Fibroblast of the aortic adventitia (primary cell): Measurements from ENCODE around the gene ZNF335. TPM values are rescaled to one million over a fixed set of nuclear protein-coding genes. Genes with fewer than 3 reads are reported as not detected.

Experiments used
- DNase-seq: peaks from one replicate; pipeline ENCODE4 v3.0.0-alpha.2; 2010; ENCODE audit warnings: low read depth
- H3K4me3 ChIP-seq: 2 replicates; pipeline ENCODE4 v1.5.1; 2011; ENCODE audit warnings: low read depth, mild to moderate bottlenecking, control low read depth, low read length, moderate library complexity
- CTCF ChIP-seq: IDR thresholded peaks from 2 replicates; pipeline ENCODE4 v1.5.1; 2011; ENCODE audit warnings: mild to moderate bottlenecking, low read length, control low read depth, inconsistent platforms; ENCODE audit not compliant: insufficient read depth
- total RNA-seq: library from RNA; depleted of rRNA; stranded (reverse); fragments of >200 nt; gene quantifications from 2 replicates; pipeline ENCODE4 v1.2.3, GENCODE V29; 2012; ENCODE audit warnings: low replicate concordance

Gene ZNF335
- total RNA-seq, 1 donor, result 18.2 TPM

- H3K4me3 ChIP-seq, result no peak overlapping the region
- TF ChIP-seq CTCF, result no peak
- DNase-seq, result no peak
These were observed 23.7 kb downstream of the ZNF335 start for GRCh38 chr20:45948261-45948733.

- no peak for TF ChIP-seq CTCF
- DNase-seq, result no peak
- no peak overlapping the region for H3K4me3 ChIP-seq
These were observed 24.7 kb downstream of the ZNF335 start for GRCh38 chr20:45947110-45947866.

GRCh38 chr20:45946149-45946970 lies 25.6 kb downstream of the ZNF335 start:
- DNase-seq, result peak; percentile 80
- no peak overlapping the region for H3K4me3 ChIP-seq
- no peak for TF ChIP-seq CTCF

- no peak overlapping the region for H3K4me3 ChIP-seq
- TF ChIP-seq CTCF, result no peak
- DNase-seq, result no peak
These were observed 26.3 kb downstream of the ZNF335 start for GRCh38 chr20:45945678-45946148.

- no peak for TF ChIP-seq CTCF
- no peak for DNase-seq
- H3K4me3 ChIP-seq, result no peak overlapping the region
These were observed 26.9 kb downstream of the ZNF335 start for GRCh38 chr20:45944965-45945677.

- no peak for DNase-seq
- TF ChIP-seq CTCF, result no peak
- H3K4me3 ChIP-seq, result no peak overlapping the region
These were observed 27.6 kb downstream of the ZNF335 start for GRCh38 chr20:45944151-45944964.
